ENCODE measurements around the gene PIK3IP1. TPM values are rescaled to one million over a fixed set of nuclear protein-coding genes. Genes with fewer than 3 reads are reported as not detected.
A peak's percentile ranks its signal among the peaks of the same experiment; 100 is the strongest.

Gene PIK3IP1
- total RNA-seq, 1 experiment from 2014 or later = 6.2 TPM

DNA sequence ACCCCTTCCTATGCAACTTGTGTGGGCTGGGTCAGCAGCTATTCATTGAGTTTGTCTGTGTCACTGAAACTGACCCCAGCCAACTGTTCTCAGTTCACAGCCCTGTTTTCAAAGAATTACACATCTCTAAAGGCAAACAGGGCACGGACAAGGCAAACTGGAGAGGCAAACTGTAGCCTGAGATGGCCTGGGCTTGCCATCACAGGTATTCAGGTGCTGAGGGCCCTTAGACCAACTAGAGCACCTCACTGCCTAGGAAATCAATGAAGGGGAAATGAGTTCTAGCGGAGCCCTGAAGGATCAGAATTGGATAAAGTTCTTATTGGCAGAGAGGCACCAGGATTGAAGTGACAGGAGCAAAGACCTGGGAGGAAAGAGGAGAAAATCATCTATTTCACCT is 24.0 kb downstream of the PIK3IP1 start:
- H3K27me3 Mint-ChIP-seq (ENCODE audit: unreplicated experiment) = no peaks in the 10 kb centered on the region
- H3K4me1 Mint-ChIP-seq (ENCODE audit: low read depth, unreplicated experiment) = peaks cover 11% of the 10 kb centered on the region
- H3K36me3 Mint-ChIP-seq (ENCODE audit: insufficient read depth, unreplicated experiment) = peaks cover 44% of the 10 kb centered on the region
- H3K4me3 Mint-ChIP-seq (ENCODE audit: low read depth, unreplicated experiment) = no peak overlapping the region
- no peak for DNase-seq
- TF ChIP-seq, protein P1, sequence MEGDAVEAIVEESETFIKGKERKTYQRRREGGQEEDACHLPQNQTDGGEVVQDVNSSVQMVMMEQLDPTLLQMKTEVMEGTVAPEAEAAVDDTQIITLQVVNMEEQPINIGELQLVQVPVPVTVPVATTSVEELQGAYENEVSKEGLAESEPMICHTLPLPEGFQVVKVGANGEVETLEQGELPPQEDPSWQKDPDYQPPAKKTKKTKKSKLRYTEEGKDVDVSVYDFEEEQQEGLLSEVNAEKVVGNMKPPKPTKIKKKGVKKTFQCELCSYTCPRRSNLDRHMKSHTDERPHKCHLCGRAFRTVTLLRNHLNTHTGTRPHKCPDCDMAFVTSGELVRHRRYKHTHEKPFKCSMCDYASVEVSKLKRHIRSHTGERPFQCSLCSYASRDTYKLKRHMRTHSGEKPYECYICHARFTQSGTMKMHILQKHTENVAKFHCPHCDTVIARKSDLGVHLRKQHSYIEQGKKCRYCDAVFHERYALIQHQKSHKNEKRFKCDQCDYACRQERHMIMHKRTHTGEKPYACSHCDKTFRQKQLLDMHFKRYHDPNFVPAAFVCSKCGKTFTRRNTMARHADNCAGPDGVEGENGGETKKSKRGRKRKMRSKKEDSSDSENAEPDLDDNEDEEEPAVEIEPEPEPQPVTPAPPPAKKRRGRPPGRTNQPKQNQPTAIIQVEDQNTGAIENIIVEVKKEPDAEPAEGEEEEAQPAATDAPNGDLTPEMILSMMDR (IDR thresholded peaks at IDR 0.05; ENCODE audit: unreplicated experiment) = no peak
- CTCF ChIA-PET = no interaction called here
- BruUV-seq (replicated peaks) = no TSS peak
- intact Hi-C loops (cut with micrococcal nuclease; ENCODE audit: unreplicated experiment) = no loop called here
- H3K9me3 Mint-ChIP-seq (ENCODE audit: low read depth, unreplicated experiment) = no peaks in the 10 kb centered on the region
- H3K27ac Mint-ChIP-seq (ENCODE audit: unreplicated experiment) = no peak overlapping the region

DNA sequence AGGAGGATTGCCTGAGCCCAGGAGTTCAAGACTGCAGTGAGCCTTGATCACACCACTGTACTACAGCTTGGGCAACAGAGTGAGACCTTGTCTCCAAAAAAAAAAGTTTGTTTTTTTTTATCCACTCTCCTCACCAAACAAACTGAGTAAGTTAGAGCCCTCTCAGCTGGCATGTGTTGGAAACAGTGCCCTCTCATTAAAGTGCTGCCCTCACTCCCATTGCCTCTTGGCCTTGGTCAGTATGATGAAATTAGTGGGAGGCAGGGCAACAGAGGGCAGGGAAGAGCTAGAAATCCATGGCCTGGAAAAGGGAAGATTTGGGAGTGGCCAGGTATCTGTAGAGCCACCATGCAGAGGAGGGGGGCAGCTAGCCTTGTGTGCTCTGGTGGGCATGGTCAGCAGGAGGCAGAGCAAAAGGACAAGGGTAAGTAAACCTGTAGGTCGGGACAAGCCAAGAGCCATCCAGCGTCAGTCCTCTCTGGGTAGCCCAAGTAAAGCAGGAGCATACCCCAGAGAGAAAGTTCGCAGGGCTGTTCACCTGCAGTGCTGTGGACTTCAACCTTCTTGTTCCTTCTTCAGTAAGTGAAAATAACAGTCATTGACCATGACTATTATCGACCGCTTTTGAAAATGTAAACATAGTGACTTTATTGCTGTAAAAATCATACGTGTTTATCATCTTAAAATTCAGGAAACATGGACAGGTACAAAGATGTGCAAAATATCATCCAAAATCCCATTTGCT is 28.2 kb downstream of the PIK3IP1 start:
- H3K27ac Mint-ChIP-seq (ENCODE audit: unreplicated experiment) = peak overlapping the region; percentile 48
- CTCF ChIA-PET = no interaction called here

DNA sequence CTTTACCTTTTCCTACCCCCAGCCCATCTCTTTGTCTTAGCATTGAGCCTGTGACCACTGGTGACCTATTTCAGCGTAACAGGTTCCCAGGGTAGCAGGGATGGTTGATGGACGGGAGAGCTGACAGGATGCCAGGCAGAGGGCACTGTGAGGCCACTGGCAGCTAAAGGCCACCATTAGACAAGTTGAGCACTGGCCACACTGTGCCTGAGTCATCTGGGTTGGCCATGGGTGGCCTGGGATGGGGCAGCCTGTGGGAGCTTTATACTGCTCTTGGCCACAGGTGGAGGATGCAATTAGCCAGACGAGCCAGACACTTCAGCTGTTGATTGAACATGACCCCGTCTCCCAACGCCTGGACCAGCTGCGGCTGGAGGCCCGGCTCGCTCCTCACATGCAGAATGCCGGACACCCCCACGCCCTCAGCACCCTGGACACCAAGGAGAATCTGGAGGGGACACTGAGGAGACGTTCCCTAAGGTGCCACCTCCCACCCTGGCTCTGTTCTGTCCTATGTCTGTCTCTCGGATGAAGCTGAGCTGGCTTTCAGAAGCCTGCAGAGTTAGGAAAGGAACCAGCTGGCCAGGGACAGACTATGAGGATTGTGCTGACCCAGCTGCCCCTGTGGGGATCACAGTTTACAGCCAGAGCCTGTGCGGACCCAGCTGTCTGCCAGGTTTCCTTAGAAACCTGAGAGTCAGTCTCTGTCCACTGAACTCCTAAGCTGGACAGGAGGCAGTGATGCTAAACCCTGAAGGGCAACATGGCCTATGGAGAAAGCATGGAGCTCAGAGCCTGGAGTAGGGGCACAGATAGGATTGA is 29.8 kb downstream of the PIK3IP1 start:
- no peaks in the 10 kb centered on the region for H3K27me3 Mint-ChIP-seq (ENCODE audit: unreplicated experiment)
- H3K4me3 Mint-ChIP-seq (ENCODE audit: low read depth, unreplicated experiment) = no peak overlapping the region
- CTCF ChIA-PET = interaction anchor here (0.6 to 0.9 kb wide), 2 partner anchors 11 to 286 kb away, joined by 3 to 4 read pairs; no protein-coding TSS in a partner anchor
- H3K36me3 Mint-ChIP-seq (ENCODE audit: insufficient read depth, unreplicated experiment) = peaks cover 21% of the 10 kb centered on the region
- intact Hi-C loops (cut with micrococcal nuclease; ENCODE audit: unreplicated experiment) = no loop called here
- no peaks in the 10 kb centered on the region for H3K9me3 Mint-ChIP-seq (ENCODE audit: low read depth, unreplicated experiment)
- no peak for DNase-seq
- no TSS peak for BruUV-seq (replicated peaks)
- peaks cover 9% of the 10 kb centered on the region for H3K4me1 Mint-ChIP-seq (ENCODE audit: low read depth, unreplicated experiment)
- TF ChIP-seq, protein P1 (IDR thresholded peaks at IDR 0.05; ENCODE audit: unreplicated experiment) = no peak
- H3K27ac Mint-ChIP-seq (ENCODE audit: unreplicated experiment) = no peak overlapping the region

More for the DNA sequence above, 28.2 kb downstream of the PIK3IP1 start:
- no peaks in the 10 kb centered on the region for H3K9me3 Mint-ChIP-seq (ENCODE audit: low read depth, unreplicated experiment)
- peaks cover 33% of the 10 kb centered on the region for H3K36me3 Mint-ChIP-seq (ENCODE audit: insufficient read depth, unreplicated experiment)
- no peak for DNase-seq
- H3K4me3 Mint-ChIP-seq (ENCODE audit: low read depth, unreplicated experiment) = no peak overlapping the region
- H3K27me3 Mint-ChIP-seq (ENCODE audit: unreplicated experiment) = no peaks in the 10 kb centered on the region
- TF ChIP-seq, protein P1 (IDR thresholded peaks at IDR 0.05; ENCODE audit: unreplicated experiment) = no peak
- H3K4me1 Mint-ChIP-seq (ENCODE audit: low read depth, unreplicated experiment) = peaks cover 9% of the 10 kb centered on the region
- intact Hi-C loops (cut with micrococcal nuclease; ENCODE audit: unreplicated experiment) = no loop called here
- no TSS peak for BruUV-seq (replicated peaks)

DNA sequence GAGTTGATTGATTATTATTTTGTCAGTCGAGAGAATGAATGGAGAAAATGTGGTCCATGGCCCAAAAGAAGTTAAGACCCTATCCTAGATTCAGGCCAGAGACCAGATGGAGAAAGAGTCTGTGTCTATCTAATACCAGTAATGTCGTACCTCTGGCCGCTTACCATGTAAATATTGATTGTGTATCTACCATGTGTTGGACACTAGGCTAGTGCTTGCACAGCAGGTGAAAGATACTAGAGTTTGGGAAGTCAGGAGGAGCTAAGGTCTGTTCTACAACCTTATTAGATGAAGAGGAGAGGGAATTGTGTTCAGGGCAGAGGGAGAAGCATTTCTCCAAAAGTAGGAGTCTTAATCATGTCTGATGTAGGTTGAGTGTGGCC is 31.8 kb downstream of the PIK3IP1 start:
- no TSS peak for BruUV-seq (replicated peaks)
- H3K27me3 Mint-ChIP-seq (ENCODE audit: unreplicated experiment) = no peaks in the 10 kb centered on the region
- TF ChIP-seq, protein P1 (IDR thresholded peaks at IDR 0.05; ENCODE audit: unreplicated experiment) = no peak
- no peak for DNase-seq
- no peaks in the 10 kb centered on the region for H3K9me3 Mint-ChIP-seq (ENCODE audit: low read depth, unreplicated experiment)
- CTCF ChIA-PET = no interaction called here
- intact Hi-C loops (cut with micrococcal nuclease; ENCODE audit: unreplicated experiment) = no loop called here
- peaks cover 6% of the 10 kb centered on the region for H3K36me3 Mint-ChIP-seq (ENCODE audit: insufficient read depth, unreplicated experiment)
- H3K27ac Mint-ChIP-seq (ENCODE audit: unreplicated experiment) = no peak overlapping the region
- H3K4me3 Mint-ChIP-seq (ENCODE audit: low read depth, unreplicated experiment) = no peak overlapping the region
- H3K4me1 Mint-ChIP-seq (ENCODE audit: low read depth, unreplicated experiment) = peaks cover 9% of the 10 kb centered on the region
